NB4 (cell line): ENCODE measurements around the gene CORIN.

Experiments
- DNase-seq: peaks from one replicate; pipeline ENCODE4 v3.0.0; 2010; ENCODE audit warnings: low read depth
- H3K4me3 ChIP-seq: one replicate; pipeline ENCODE4 v1.5.1; 2011; ENCODE audit warnings: mild to moderate bottlenecking, low read depth, low read length, moderate library complexity
- MYC ChIP-seq: IDR thresholded peaks from 2 replicates; pipeline ENCODE4 v1.6.1; 2011; ENCODE audit warnings: low read depth, low read length
- POLR2A ChIP-seq: IDR thresholded peaks from 2 replicates; pipeline ENCODE4 v1.6.1; 2011; ENCODE audit warnings: mild to moderate bottlenecking; ENCODE audit not compliant: insufficient read length; ENCODE audit errors: extremely low read depth
- TF ChIP-seq, protein P1 (sequence below): IDR thresholded peaks from one replicate; pipeline ENCODE4 v1.5.1; 2012; ENCODE audit warnings: low read depth, low read length
- TF ChIP-seq, protein P2 (sequence below): IDR thresholded peaks from 2 replicates; pipeline ENCODE4 v1.6.1; 2011; ENCODE audit warnings: low read depth, low read length

CORIN gene

DNA sequence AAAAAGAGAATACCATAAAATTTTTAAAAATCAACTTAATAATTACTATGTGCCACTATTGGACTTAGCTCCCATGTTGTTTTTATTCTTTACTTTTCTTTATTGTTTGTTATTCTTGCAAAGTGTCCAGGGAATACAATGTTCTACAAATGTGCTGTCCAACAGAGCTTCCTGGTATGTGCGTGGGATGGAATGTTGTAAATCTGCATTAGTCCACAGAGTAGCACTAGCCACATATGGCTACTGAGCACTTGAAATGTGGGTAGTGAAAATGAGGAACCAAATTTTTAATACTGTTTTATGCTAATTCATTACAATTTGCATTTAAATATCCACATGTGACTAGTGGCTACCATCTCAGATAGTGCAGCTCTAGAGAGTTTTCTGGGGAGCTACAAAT is 14.3 kb upstream of the CORIN start:
- TF ChIP-seq, protein P1, sequence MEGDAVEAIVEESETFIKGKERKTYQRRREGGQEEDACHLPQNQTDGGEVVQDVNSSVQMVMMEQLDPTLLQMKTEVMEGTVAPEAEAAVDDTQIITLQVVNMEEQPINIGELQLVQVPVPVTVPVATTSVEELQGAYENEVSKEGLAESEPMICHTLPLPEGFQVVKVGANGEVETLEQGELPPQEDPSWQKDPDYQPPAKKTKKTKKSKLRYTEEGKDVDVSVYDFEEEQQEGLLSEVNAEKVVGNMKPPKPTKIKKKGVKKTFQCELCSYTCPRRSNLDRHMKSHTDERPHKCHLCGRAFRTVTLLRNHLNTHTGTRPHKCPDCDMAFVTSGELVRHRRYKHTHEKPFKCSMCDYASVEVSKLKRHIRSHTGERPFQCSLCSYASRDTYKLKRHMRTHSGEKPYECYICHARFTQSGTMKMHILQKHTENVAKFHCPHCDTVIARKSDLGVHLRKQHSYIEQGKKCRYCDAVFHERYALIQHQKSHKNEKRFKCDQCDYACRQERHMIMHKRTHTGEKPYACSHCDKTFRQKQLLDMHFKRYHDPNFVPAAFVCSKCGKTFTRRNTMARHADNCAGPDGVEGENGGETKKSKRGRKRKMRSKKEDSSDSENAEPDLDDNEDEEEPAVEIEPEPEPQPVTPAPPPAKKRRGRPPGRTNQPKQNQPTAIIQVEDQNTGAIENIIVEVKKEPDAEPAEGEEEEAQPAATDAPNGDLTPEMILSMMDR = no peak
- TF ChIP-seq POLR2A (no peak), MYC (no peak)
- TF ChIP-seq, protein P2, sequence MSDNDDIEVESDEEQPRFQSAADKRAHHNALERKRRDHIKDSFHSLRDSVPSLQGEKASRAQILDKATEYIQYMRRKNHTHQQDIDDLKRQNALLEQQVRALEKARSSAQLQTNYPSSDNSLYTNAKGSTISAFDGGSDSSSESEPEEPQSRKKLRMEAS = no peak
- H3K4me3 ChIP-seq = no peak overlapping the region
- DNase-seq = peak; percentile 18

DNA sequence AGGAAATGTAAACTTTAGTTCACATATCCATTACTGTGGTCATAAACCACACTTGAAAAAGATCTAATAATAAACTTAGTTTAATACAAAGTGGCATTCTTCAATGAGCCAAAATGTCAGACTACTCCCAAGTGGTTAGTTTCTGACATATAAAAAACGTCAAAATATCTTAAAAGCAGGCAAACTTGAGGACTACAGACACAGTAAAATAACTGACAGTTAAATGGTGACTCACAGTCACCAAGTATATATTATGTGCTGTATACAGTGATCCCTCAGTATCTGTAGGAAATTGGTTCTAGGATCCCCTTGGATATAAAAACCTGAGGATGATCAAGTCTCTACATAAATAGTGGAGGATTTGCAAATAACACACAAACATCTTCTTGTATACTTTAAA is 11.6 kb upstream of the CORIN start:
- no peak overlapping the region for H3K4me3 ChIP-seq
- no peak for DNase-seq
- TF ChIP-seq MYC (no peak), POLR2A (no peak)
- TF ChIP-seq, protein P2 = no peak
- TF ChIP-seq, protein P1 = no peak

DNA sequence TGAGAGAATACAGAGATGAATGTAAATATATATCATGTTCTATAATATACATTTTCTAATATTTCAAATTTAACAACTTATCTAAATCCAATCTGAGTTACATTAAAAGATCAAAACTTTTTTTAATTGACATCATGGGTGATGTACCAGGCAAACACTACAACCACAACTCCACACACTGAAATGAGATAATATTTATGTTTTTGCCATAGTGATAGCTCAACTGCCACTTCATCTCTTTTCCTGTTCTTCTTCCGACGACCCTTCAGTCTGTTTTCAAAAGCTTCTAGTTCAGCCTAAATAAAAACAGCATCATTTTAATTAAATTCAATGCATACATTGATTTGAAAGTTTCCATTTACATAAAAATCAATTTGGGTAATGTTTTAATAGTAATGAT is 10.2 kb upstream of the CORIN start:
- TF ChIP-seq MYC = no peak
- no peak for TF ChIP-seq POLR2A
- TF ChIP-seq, protein P1 = no peak
- TF ChIP-seq, protein P2 = no peak
- no peak overlapping the region for H3K4me3 ChIP-seq
- no peak for DNase-seq

DNA sequence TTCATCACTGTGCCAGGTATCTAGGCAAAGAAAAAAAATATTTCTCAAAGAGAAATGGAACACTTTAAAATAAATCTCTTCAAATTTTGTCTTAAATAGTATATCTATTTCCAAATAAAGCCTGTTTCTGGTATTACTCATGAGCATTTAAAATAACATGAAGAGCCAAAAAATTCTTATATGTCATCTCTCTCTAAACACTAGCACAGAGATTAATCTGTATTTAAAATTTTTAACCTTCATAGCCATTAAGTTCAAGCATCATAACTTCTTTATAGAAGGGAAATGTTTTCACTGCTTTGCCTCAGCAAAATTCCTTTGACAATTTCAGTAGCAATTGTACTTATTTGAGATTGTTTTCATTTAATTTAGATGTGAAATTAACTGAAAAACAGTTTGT is 5.1 kb upstream of the CORIN start:
- H3K4me3 ChIP-seq = no peak overlapping the region
- no peak for DNase-seq
- TF ChIP-seq MYC (no peak), POLR2A (no peak)
- TF ChIP-seq, protein P1 = no peak
- TF ChIP-seq, protein P2 = no peak

DNA sequence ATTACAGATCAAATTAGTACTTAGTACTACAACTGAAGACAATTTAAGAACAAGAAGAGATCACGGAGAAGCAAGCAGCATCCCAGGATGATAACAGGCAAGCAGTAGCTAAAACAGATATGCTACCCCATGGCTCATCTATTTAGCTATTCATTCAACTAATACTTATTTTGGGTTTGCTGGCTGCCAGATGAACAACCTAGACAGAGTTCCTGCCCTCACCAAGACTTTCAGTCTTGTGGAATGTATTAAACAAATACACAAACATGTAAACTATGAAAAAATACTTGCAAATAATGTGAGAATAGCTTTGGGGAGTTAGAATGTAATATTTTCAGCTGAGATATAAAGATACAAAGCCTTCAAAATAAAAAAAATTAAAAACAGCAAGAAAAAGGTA is 2.4 kb upstream of the CORIN start:
- TF ChIP-seq, protein P2 = no peak
- TF ChIP-seq, protein P1 = no peak
- TF ChIP-seq POLR2A (no peak), MYC (no peak)

DNA sequence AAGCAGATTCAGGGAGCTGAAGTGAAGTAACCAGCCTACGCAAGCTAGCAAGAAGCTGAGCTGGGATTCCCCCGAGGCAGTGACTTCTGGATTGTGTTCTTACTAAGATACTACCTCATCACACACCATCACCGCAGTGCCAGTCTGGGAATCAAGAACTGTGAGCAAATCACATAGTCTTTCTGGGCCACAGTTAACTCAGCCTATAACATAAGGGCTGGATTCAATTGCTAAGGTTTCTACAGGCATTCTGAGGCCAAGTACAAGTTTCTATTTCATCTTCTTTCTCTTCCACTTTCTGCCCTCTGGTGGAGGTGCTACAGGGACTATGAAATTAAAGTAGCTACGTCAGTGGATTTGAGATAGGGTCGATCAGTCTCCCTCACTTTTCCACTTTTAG is 1.4 kb upstream of the CORIN start:
- TF ChIP-seq POLR2A (no peak), MYC (no peak)
- TF ChIP-seq, protein P1 = peak; percentile 27
- TF ChIP-seq, protein P2 = no peak
- H3K4me3 ChIP-seq = no peak overlapping the region
- peak; percentile 47 for DNase-seq

More for the DNA sequence above, 2.4 kb upstream of the CORIN start:
- no peak overlapping the region for H3K4me3 ChIP-seq
- DNase-seq = no peak
